Kidney tubule cell (primary cell): Measurements from ENCODE around the gene MXRA8.

Experiments
- DNase-seq: peaks from one replicate; pipeline ENCODE4 v3.0.0-alpha.2; 2018; ENCODE audit warnings: low spot score

The MXRA8 gene

DNA sequence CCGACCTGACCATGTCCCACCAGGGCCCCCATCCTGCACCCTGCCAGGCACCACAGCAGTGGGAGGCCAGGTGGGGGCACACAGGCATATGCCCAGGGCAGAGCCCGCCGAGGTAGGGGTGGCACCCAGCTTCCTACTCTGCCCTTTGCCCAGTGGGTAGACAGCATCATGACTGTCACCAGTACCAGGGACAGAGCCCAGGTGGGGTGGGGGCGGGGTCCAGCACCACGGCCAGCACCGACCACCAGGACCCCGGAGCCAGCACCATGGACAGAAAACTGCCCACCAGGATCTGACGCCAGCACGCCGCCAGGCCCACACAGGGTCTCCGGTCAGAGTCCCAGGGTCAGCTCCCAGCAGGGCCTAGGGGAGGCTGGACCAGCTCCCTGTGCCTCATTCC, 23.5 kb downstream of the MXRA8 start:
- no peak for DNase-seq

DNA sequence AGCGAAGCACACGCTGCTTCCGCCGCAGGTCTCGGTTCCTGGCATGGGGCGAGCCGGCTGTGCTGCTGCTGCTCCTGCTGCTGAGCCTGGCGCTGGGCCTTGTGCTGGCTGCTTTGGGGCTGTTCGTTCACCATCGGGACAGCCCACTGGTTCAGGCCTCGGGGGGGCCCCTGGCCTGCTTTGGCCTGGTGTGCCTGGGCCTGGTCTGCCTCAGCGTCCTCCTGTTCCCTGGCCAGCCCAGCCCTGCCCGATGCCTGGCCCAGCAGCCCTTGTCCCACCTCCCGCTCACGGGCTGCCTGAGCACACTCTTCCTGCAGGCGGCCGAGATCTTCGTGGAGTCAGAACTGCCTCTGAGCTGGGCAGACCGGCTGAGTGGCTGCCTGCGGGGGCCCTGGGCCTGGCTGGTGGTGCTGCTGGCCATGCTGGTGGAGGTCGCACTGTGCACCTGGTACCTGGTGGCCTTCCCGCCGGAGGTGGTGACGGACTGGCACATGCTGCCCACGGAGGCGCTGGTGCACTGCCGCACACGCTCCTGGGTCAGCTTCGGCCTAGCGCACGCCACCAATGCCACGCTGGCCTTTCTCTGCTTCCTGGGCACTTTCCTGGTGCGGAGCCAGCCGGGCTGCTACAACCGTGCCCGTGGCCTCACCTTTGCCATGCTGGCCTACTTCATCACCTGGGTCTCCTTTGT, 24.7 kb downstream of the MXRA8 start:
- DNase-seq = no peak

DNA sequence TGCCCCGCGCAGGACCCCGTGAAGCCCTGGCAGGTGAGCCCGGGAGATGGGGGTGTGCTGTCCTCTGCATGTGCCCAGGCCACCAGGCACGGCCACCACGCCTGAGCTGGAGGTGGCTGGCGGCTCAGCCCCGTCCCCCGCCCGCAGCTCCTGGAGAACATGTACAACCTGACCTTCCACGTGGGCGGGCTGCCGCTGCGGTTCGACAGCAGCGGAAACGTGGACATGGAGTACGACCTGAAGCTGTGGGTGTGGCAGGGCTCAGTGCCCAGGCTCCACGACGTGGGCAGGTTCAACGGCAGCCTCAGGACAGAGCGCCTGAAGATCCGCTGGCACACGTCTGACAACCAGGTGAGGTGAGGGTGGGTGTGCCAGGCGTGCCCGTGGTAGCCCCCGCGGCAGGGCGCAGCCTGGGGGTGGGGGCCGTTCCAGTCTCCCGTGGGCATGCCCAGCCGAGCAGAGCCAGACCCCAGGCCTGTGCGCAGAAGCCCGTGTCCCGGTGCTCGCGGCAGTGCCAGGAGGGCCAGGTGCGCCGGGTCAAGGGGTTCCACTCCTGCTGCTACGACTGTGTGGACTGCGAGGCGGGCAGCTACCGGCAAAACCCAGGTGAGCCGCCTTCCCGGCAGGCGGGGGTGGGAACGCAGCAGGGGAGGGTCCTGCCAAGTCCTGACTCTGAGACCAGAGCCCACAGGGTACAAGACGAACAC, 25.4 kb downstream of the MXRA8 start:
- no peak for DNase-seq

DNA sequence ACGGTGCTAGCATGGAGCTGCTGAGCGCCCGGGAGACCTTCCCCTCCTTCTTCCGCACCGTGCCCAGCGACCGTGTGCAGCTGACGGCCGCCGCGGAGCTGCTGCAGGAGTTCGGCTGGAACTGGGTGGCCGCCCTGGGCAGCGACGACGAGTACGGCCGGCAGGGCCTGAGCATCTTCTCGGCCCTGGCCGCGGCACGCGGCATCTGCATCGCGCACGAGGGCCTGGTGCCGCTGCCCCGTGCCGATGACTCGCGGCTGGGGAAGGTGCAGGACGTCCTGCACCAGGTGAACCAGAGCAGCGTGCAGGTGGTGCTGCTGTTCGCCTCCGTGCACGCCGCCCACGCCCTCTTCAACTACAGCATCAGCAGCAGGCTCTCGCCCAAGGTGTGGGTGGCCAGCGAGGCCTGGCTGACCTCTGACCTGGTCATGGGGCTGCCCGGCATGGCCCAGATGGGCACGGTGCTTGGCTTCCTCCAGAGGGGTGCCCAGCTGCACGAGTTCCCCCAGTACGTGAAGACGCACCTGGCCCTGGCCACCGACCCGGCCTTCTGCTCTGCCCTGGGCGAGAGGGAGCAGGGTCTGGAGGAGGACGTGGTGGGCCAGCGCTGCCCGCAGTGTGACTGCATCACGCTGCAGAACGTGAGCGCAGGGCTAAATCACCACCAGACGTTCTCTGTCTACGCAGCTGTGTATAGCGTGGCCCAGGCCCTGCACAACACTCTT, 26.2 kb downstream of the MXRA8 start:
- DNase-seq = no peak

DNA sequence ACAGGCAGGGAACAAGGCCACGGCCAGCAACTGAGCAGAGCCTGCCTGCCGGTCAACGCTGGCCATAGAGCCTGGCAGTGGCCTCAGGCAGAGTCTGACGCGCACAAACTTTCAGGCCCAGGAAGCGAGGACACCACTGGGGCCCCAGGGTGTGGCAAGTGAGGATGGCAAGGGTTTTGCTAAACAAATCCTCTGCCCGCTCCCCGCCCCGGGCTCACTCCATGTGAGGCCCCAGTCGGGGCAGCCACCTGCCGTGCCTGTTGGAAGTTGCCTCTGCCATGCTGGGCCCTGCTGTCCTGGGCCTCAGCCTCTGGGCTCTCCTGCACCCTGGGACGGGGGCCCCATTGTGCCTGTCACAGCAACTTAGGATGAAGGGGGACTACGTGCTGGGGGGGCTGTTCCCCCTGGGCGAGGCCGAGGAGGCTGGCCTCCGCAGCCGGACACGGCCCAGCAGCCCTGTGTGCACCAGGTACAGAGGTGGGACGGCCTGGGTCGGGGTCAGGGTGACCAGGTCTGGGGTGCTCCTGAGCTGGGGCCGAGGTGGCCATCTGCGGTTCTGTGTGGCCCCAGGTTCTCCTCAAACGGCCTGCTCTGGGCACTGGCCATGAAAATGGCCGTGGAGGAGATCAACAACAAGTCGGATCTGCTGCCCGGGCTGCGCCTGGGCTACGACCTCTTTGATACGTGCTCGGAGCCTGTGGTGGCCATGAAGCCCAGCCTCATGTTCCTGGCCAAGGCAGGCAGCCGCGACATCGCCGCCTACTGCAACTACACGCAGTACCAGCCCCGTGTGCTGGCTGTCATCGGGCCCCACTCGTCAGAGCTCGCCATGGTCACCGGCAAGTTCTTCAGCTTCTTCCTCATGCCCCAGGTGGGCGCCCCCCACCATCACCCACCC, 27.0 kb downstream of the MXRA8 start, which contains the start of gene TAS1R3:
Gene TAS1R3 (plus strand): TSS at position 213 of the 898 bp plus-strand sequence. CDS start 66 bp downstream, at position 279.
- no peak for DNase-seq

DNA sequence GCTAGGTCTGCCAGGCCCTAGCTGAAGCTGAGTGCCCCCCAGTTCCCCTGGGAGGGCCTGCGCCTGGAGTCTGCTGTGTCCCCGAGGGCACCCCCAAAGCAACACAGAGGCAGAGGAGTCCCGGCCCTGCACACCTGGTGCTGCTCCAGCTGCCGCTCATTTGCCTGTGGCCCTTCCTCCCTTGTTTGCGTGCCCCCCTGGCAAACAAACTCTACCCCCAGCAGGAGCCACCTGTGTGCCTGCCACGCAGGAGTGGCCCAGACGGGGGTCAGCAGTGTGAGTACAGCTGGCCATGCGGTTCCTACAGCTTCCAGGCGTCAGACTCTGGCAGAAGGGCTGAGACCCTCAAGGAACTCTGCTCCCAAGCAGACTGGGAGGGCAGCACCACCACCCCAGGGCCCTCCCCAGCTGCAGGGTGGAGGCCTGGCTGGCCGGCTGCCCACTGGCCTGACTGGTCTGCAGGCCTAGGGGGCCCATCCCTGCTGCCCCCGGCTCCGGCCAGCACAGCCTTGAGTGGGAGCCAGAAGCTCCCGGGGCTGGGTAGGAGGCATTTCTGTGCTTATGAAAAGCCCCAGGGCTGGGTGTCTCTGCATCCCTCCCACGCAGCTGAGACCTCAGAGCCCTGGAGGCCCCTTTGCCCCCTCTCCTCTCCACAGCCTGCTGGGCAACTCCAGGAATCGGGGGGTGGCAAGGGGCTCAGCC, 27.8 kb downstream of the MXRA8 start:
- no peak for DNase-seq

DNA sequence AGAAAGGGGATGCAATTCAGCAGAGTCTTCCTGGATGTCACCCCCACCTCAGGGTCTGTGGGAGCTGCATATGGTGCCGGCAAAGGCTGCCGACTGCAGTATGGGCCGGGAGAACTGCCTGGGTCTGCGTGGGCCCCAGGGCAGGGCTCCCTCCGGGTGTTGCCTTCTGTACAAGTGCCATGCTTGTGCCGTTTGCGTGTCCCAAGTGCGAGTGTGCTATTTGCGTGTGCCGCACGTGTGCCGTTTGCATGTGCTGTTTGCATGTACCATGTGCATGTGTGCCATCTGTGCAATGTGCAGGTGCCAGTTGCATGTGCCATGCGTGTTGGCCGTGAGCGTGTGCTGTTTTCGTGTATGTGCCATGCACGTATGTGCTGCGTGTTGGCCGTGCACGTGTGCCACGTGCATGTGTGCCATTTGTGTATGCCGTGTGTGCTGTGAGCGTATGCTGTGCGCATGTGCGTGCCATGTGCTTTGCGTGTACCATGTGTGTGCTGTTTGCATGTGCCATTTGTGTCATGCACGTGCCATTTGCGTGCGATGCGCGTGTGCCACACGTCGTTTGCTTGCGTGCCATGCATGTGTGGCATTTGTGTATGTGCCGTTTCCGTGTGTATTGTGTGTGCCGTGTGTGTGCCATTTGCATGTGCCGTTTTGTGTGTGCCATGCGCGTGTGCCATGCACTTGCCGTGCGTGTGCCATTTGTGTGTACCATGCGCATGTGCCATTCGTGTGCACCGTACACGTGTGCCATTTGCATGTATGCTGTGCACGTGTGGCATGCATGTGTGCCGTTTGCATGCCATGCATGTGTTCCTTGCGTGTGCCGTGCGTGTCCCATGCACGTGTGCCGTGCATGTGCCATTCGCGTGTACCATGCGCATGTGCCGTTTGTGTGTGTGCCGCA, 28.8 kb downstream of the MXRA8 start:
- DNase-seq = no peak

DNA sequence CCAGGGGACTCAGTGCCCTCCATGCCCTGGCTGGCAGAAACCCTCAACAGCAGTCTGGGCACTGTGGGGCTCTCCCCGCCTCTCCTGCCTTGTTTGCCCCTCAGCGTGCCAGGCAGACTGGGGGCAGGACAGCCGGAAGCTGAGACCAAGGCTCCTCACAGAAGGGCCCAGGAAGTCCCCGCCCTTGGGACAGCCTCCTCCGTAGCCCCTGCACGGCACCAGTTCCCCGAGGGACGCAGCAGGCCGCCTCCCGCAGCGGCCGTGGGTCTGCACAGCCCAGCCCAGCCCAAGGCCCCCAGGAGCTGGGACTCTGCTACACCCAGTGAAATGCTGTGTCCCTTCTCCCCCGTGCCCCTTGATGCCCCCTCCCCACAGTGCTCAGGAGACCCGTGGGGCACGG, 30.1 kb downstream of the MXRA8 start:
- no peak for DNase-seq

DNA sequence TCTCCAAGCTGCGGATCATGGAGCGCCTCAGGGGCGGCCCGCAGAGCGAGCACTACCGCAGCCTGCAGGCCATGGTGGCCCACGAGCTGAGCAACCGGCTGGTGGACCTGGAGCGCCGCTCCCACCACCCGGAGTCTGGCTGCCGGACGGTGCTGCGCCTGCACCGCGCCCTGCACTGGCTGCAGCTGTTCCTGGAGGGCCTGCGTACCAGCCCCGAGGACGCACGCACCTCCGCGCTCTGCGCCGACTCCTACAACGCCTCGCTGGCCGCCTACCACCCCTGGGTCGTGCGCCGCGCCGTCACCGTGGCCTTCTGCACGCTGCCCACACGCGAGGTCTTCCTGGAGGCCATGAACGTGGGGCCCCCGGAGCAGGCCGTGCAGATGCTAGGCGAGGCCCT, 31.1 kb downstream of the MXRA8 start:
- no peak for DNase-seq

DNA sequence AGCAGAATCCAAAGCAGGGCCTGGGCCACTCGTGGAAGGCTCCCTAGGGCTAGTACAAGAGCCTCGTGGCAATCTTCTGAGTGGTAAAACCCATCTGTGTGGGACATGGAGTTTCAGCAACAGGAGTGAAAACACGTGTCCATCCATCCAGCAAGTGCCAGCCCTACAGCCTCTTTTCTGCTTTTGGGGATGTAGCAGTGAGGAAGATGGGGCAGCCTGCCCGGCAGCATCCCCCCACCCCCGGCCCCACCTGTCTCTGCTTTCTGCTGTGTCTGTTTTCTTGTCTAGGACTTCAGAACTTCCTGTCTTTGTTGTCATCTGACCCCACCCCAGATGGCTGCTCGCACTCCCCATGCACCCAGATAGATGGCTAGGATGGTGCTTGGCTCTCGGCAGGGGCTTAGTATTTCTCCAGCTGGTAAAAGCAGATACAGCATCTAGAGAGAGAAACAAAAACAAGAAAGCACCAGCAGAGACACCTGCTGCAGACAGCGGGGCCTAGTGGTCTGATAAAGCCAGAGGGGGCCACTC, 32.2 kb downstream of the MXRA8 start:
- DNase-seq = no peak

DNA sequence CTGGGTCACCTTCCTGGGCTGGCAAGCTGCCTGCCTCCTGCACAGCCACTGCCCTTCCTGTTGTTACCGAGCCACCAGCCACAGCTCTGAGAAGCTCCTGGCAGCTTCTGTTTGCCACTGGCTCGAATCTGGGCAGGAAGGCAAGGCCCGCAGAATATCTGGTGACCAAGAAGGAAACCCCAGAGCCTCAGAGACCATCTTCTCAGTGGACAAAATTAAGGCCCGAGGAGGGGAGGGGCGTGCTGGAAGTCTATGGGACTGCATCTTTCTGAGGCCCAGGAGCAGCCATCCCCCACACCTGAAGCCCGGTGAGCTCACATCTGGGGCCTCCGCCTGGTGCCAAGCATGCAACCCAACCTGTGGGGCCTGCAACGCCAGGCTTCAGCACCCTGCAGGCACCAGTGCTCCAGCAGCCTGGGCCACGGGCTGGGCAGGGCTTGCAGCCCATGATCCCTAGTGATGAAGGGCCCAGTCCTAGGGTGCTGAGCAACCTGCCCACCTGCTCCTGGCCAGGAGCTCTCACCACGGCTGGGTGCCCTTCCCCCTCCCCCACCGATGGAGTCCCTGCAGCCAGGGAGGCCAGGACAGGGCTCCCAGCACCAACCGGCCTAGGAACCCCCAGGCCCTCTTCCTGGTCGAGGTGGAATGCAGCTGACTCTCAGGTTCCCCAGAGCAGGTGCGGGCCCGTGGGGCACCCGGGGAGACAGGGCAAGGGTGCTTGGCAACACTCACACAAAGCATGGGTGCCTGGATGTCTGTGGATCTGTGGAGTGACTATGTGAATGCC, 32.9 kb downstream of the MXRA8 start:
- peak; percentile 51 for DNase-seq

DNA sequence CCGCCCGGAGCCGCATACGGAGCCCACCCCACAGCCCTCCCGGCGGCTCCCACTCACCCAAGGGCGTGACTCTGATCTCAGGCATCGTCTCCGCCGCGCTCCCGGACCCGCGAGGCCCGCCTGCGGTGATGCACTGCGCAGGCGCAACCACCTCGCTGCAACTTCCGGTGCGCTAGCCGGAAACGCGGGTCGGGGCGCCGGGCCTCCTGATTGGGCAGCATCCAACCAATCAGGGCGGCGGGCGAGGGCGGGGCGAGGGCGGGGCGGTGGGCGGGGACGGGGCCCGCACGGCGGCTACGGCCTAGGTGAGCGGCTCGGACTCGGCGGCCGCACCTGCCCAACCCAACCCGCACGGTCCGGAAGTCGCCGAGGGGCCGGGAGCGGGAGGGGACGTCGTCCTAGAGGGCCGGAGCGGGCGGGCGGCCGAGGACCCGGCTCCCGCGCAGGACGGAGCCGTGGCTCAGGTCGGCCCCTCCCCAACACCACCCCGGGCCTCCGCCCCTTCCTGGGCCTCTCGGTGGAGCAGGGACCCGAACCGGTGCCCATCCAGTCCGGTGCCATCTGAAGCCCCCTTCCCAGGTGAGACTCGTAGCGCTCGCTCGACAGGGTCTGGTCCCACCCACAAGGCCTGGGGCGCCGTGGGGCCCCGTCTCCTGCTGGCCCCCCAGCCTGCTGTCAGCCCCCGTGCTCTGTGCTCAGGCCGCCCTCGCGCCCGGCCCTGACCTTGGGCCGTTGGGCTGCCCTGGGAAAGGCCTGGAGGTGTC, 33.6 kb downstream of the MXRA8 start, which contains the start of the genes CPTP and INTS11:
Gene CPTP (plus strand): TSS at position 279 of the 764 bp plus-strand sequence. CDS start 2,109 bp downstream, outside the sequence.
Gene INTS11 (minus strand): TSS at position 137 of the 764 bp plus-strand sequence. CDS start 52 bp downstream, at position 85.
- peak; percentile 93 for DNase-seq

DNA sequence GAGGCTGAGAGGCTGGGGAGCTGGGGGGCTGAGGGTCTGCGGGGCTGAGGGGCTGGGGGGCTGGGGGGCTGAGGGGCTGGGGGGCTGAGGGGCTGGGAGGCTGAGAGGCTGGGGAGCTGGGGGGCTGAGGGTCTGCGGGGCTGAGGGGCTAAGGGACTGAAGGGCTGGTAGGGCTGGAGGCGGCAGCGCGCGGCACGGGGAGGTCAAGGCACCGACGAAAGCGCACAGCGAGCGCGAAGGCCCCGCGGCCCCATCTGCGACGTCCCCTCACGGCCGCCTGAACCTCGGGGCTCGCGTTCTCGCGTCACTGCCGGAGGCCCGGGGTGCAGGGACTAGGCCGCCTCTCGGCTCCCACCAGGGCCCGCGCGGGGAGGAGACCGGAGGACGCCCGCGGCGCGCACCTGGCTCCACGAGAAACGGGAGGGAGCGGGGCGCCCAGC, 34.3 kb downstream of the MXRA8 start:
- no peak for DNase-seq

DNA sequence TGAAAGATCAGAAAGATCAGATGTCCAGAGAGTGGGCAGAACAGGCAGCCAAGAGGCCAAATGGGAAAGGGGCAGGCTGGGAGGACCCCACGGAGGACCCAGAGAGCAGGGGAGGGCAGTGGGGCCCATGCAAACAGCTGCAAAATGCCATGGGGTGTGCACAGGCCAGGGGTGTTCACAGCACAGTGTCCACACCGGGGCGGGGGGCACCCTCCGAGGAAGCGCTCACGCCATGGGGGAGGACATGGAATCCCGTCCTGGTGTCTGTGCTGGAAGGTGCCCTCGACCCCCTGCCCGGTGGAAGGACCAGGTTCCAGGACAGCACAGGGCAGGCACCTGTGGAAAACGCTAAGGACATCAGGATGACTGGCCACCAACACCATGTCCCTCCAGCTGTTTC, 35.4 kb downstream of the MXRA8 start:
- no peak for DNase-seq

DNA sequence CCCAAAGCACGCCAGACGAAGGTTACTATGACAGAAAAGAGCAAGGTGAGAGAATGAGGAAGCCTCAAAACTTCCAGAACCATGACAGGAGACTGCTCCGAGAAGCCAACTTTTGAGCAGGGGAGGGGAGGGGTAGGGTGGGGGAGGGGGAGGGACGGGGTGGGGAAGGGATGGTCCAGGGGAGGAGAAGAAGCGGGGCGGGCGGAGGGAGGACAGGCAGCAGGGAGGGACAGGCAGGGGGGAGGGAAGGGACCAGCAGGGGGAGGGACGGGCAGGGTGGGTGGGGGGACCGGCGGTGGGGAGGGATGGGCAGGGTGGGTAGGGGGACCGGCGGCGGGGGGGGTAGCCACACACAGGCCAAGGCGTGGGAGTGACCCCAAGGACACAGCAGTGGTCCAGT, 35.9 kb downstream of the MXRA8 start:
- DNase-seq = no peak

DNA sequence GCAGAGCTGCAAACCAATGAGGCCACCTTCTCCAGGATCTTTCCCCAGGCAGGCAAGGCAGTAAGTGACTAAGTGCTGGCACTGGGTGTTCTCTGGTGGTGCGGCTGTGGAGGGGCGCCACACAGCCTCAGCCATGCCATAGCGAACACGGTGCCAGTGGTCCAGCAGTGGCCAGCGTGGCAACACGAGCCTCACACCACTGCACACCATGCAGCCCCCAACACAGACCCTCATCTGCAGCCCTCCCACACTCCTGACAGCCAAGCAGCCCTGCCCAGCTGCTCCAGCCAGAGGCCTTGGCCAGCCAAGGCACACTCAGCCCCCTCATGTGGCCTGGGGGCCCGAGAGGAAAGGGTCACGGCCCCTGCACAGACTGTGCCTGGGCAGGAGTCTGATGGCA, 36.9 kb downstream of the MXRA8 start:
- no peak for DNase-seq

DNA sequence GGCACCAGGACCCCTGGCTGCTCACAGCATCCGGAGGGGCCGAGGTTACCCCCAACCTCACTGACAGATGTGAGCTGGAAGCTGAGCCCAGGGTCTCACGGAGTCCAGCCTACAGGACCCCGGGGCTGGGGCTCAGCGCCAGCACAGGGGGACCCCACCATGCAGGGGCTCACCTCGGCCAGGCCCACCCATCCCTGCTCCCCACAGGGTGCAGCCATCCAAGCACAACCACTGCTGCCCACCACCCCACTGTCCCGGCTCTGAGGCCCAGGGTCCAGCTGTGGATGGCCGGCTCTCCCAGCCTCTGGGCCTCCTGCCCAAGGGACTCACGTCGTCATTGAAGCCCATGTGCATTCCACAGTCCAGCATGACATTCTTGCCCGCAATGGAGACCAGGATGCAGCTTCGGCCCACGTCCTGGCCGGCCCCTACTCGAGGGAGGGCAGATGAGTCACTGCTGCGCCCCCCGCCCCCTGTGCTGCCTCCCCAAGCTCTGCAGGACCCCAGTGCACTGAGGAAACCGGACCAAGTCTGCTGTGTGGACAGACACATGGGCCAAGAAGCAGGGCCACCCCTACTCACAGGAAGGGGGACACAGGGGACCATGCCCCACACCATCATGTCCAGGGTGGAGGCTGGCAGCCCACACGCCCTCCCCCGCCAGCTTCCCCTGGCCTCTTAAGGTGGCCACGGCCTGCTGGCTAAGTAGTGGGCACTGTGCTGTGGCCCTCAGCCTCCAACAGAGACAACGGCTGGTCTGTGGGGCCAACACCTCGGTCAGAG, 37.5 kb downstream of the MXRA8 start:
- DNase-seq = no peak

DNA sequence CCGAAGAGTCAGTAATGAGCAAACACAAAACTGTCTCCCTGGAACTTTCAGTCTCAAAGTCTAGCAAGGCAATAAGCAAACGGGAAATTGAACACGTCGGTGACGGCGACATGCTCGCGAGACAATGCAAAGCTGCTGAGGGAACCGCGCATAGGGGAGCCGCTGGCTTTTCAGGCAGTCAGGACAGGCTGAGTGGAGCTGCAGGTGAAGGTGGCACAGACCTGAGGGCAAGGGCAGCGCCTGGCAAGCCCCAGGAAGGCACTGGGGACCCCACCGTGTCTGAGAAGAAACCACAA, 38.8 kb downstream of the MXRA8 start:
- no peak for DNase-seq
